ENCODE measurements around the gene IGF2. TPM values are rescaled to one million over a fixed set of nuclear protein-coding genes. Genes with fewer than 3 reads are reported as not detected.
A peak's percentile ranks its signal among the peaks of the same experiment; 100 is the strongest.

IGF2 gene
- total and polyA plus RNA-seq, 12 donors, result 36.0 to 195 (median 81.6) TPM

- H3K4me1 ChIP-seq, result peaks cover 3 to 24% (median 7%) of the 10 kb centered on the region in 9 donors
- 88 to 90% methylated on average over 17 of the region's 17 CpGs for WGBS, 2 donors
- H3K9me3 ChIP-seq, result no peaks in the 10 kb centered on the region
- H3K27ac ChIP-seq, result no peak overlapping the region
- no peak for ATAC-seq
- TF ChIP-seq CTCF (IDR thresholded peaks at IDR 0.05), result no peak
- no peaks in the 10 kb centered on the region for H3K36me3 ChIP-seq
- H3K4me3 ChIP-seq, result no peak overlapping the region
- H3K27me3 ChIP-seq, result peaks cover 0 to 26% (median 15%) of the 10 kb centered on the region in 7 donors
- no peak for DNase-seq
- intact Hi-C loops (cut with DNase I), result loop anchor here (2.0 to 10.0 kb wide), 9 partner anchors 233 to 510 kb away; partner anchors contain the start of genes KRTAP5-6 (in 1 of the 10) and TNNI2 (in 1 of the 10)
Measured at GRCh38 chr11:2154889-2155288, 15.7 kb upstream of the IGF2 start.

GRCh38 chr11:2154195-2154585 lies 15.0 kb upstream of the IGF2 start:
- intact Hi-C loops (cut with DNase I), result loop anchor here (2.0 to 10.0 kb wide), 9 partner anchors 232 to 509 kb away; partner anchors contain the start of genes KRTAP5-6 (in 1 of the 10) and TNNI2 (in 1 of the 10)
- peaks cover 3 to 29% (median 21%) of the 10 kb centered on the region in 7 donors for H3K27me3 ChIP-seq
- no peak overlapping the region for H3K27ac ChIP-seq
- no peaks in the 10 kb centered on the region for H3K9me3 ChIP-seq
- no peak for TF ChIP-seq CTCF (IDR thresholded peaks at IDR 0.05)
- peaks cover 3 to 20% (median 7%) of the 10 kb centered on the region in 9 donors for H3K4me1 ChIP-seq
- no peak overlapping the region for H3K4me3 ChIP-seq
- WGBS, 2 donors, result 88 to 89% methylated on average over 7 of the region's 7 CpGs
- DNase-seq (no peak), ATAC-seq (no peak)
- no peaks in the 10 kb centered on the region for H3K36me3 ChIP-seq

- Histone ChIP-seq H3K36me3 (no peaks in the 10 kb centered on the region), H3K4me1 (peaks cover 3 to 20% (median 7%) of the 10 kb centered on the region in 9 donors), H3K9me3 (no peaks in the 10 kb centered on the region), H3K4me3 (no peak overlapping the region), H3K27ac (no peak overlapping the region), H3K27me3 (peaks cover 5 to 34% (median 26%) of the 10 kb centered on the region in 7 donors)
- 75 to 81% methylated on average over 14 of the region's 14 CpGs for WGBS, 2 donors
- DNase-seq (no peak), ATAC-seq (no peak)
- intact Hi-C loops (cut with DNase I), result loop anchor here (2.0 to 10.0 kb wide), 12 partner anchors 231 to 509 kb away; partner anchors contain the start of genes KRTAP5-6 (in 1 of the 10), SYT8 (in 1 of the 10) and TNNI2 (in 1 of the 10)
- TF ChIP-seq CTCF (IDR thresholded peaks at IDR 0.05), result no peak
Measured at GRCh38 chr11:2153581-2154194, 14.5 kb upstream of the IGF2 start.

GRCh38 chr11:2151500-2152257 lies 12.5 kb upstream of the IGF2 start:
- Histone ChIP-seq H3K4me1 (peaks cover 3 to 18% (median 7%) of the 10 kb centered on the region in 9 donors), H3K27me3 (peaks cover 5 to 53% (median 46%) of the 10 kb centered on the region in 7 donors), H3K27ac (no peak overlapping the region), H3K4me3 (peak overlapping the region in 1 of 10 donors; percentile 5), H3K9me3 (no peaks in the 10 kb centered on the region), H3K36me3 (no peaks in the 10 kb centered on the region)
- peak; percentile 69 to 88 (median 77) for TF ChIP-seq CTCF (IDR thresholded peaks at IDR 0.05)
- DNase-seq, result peak; percentile 71 to 72
- 2 to 4% methylated on average over 22 of the region's 22 CpGs for WGBS, 2 donors
- ATAC-seq, result peak; percentile 29 to 71 (median 52)
- intact Hi-C loops (cut with DNase I), result loop anchor here (1.0 to 10.0 kb wide), 16 partner anchors 229 to 507 kb away; partner anchors contain the start of genes TNNI2 (in 2 of the 10), KRTAP5-6 (in 1 of the 10) and SYT8 (in 1 of the 10)
